PC-9 (cell line): ENCODE data around the gene ATXN1. TPM values are rescaled to one million over a fixed set of nuclear protein-coding genes. Genes with fewer than 3 reads are reported as not detected.

Source experiments
- BruUV-seq: library from RNA; stranded (reverse); fragments of 400-500 nt; replicated peaks from 2 replicates; lab custom pipeline; 2021; lab: Mats Ljungman, UMichigan
- CTCF ChIA-PET: fragments of 300-600 bp; sonication (Branson Sonifier 250); formaldehyde crosslinking; loops from one replicate; lab custom pipeline; 2022; ENCODE audit warnings: antibody characterized with exemption; lab: Charles Lee
- POLR2A ChIA-PET: fragments of 300-600 bp; sonication (Branson Sonifier 250); formaldehyde crosslinking; loops from one replicate; lab custom pipeline; 2022; ENCODE audit warnings: antibody characterized with exemption; ENCODE audit not compliant: unreplicated experiment; lab: Charles Lee
- DNase-seq, 2 experiments: peaks; one replicate each; pipeline versions ENCODE4 v3.0.0 to v3.0.0-alpha.2; 2015 to 2022; ENCODE audit warnings: mixed read lengths in 1 of 2
- H2AFZ ChIP-seq: fragments of 200-600 bp; sonication (generic); 2 replicates; pipeline ENCODE4 v1.8.1; 2017; ENCODE audit warnings: antibody characterized with exemption
- H3F3A ChIP-seq: fragments of 200-600 bp; sonication (generic); 2 replicates; pipeline ENCODE4 v1.8.1; 2017; ENCODE audit warnings: antibody characterized with exemption, mild to moderate bottlenecking, low read depth; ENCODE audit not compliant: insufficient read depth
- H3K27ac ChIP-seq: fragments of 200-600 bp; sonication (generic); 2 replicates; pipeline ENCODE4 v1.6.1; 2016; ENCODE audit warnings: mixed run types
- H3K27me3 ChIP-seq: fragments of 200-600 bp; sonication (generic); 2 replicates; pipeline ENCODE4 v1.6.1; 2016; ENCODE audit warnings: low read depth, mixed run types; ENCODE audit not compliant: insufficient read depth
- H3K36me3 ChIP-seq: fragments of 200-600 bp; sonication (generic); 2 replicates; pipeline ENCODE4 v1.6.1; 2016; ENCODE audit warnings: low read depth, mixed run types
- H3K4me1 ChIP-seq: fragments of 200-600 bp; sonication (generic); replicated peaks from 2 replicates; pipeline ENCODE4 v1.6.1; 2016; ENCODE audit warnings: mixed run types; ENCODE audit not compliant: insufficient read depth
- H3K4me2 ChIP-seq: fragments of 200-600 bp; sonication (generic); 2 replicates; pipeline ENCODE4 v1.6.1; 2017; ENCODE audit warnings: mixed run types
- H3K4me3 ChIP-seq: fragments of 200-600 bp; sonication (generic); 2 replicates; pipeline ENCODE4 v1.6.1; 2016; ENCODE audit warnings: mixed run types
- H3K79me2 ChIP-seq: fragments of 200-600 bp; sonication (generic); 2 replicates; pipeline ENCODE4 v1.6.1; 2017; ENCODE audit warnings: low read depth, mixed run types
- H3K9me2 ChIP-seq: fragments of 200-600 bp; sonication (generic); 2 replicates; pipeline ENCODE4 v1.8.1; 2017; ENCODE audit warnings: mild to moderate bottlenecking; ENCODE audit not compliant: insufficient read depth
- H3K9me3 ChIP-seq: fragments of 200-600 bp; sonication (generic); 2 replicates; pipeline ENCODE4 v1.8.1; 2016; ENCODE audit warnings: low read depth; ENCODE audit not compliant: insufficient read depth
- H4K20me1 ChIP-seq: fragments of 200-600 bp; sonication (generic); 2 replicates; pipeline ENCODE4 v1.8.1; 2017; ENCODE audit not compliant: insufficient read depth
- EZH2 ChIP-seq: fragments of 200-600 bp; sonication (generic); IDR thresholded peaks from 2 replicates; pipeline ENCODE4 v1.8.0; 2017; ENCODE audit warnings: antibody characterized with exemption, low read depth
- intact Hi-C: fragments of 100-400 bp; cut with micrococcal nuclease; formaldehyde crosslinking; loops from one replicate; pipeline ENCODE4 v1.10.0; 2022; ENCODE audit not compliant: unreplicated experiment
- total RNA-seq: library from RNA; stranded (reverse); gene quantifications from 2 replicates; pipeline ENCODE4 v1.2.3, GENCODE V29; 2021
- TF ChIP-seq, protein P1 (sequence below): fragments of 200-600 bp; sonication (generic); conservative IDR thresholded peaks from 2 replicates; pipeline ENCODE4 v1.6.1; 2017; ENCODE audit warnings: mixed run types, antibody characterized with exemption, mild to moderate bottlenecking, moderate library complexity

ATXN1 gene
- total RNA-seq, 1 experiment from 2014 or later: 42.7 TPM

DNA sequence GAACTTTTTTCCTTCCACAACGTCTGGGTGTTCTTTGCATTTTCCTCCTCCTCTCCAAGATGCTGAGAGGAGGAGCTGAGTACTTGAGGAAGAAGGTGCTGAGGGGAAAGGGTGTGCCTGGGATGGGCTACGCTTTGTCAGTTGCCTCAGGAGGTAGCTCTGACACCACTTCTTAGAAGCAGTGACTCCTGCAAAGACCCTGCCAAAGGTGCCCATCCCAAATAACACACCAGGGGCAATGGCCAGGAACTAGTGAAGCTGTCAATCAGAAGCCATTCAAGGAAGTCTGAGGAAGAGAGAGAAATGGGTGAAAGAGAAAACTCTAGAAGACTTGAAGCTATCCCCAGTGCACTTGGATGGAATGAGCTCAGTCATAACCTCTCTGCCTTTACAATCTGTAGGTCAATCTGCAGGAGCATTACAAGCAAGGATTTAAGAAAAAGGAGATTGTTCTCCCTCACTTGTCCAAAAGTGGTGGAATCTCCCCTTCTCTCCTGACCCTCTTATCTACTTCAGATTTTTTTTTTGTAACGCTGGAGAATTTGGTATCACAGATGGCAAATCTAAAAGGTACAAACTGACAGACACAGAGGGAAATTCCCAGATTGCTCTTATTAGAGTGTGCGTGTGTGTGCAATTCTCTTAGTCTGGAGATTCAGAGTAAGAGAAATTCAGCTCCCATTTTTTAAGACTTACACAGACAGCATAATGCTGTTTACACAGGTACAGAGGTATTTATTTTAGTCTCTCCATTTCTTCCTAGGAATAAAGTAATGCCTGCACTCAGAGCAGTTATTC lies 280.3 kb downstream of the ATXN1 start:
- no peaks in the 10 kb centered on the region for H3K9me2 ChIP-seq

DNA sequence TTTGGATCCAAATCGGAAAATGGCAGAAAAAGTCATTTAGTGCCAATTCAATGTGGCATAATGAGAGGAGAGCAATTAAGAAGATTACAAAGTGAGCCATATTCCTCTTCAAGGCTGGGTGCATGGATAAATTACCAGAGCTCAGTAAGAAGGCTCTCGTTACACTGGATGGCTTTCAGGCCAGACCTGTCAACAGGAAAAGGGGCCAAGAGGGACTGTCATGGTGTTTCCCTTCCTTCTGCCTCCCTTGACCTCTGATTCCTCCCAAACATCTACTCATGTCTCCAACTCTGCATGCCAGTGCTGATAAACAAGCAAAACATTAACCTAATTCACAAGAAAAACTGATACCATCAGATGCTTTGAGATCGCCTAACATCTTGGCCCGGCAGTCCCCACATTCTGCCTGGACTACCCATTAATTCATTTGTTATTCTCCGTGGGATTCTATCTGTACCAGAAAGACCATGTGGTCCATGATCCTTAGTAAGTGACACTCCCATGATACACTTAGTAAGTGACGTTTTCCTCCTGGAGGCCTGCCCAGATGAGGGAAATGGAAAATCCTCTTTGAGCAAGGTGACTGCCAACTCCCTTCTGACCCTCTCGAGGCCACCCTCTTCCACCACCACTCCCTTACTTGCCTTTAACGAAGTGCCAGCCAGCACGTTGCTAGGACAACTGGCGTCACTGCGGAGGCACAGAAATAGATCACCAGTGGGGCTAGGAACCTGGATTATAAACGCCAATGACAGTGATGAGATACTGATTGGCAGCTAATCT lies 283.7 kb downstream of the ATXN1 start:
- Histone ChIP-seq H3F3A (no peaks in the 10 kb centered on the region), H3K4me2 (no peak overlapping the region), H4K20me1 (no peaks in the 10 kb centered on the region), H3K4me3 (no peak overlapping the region), H3K9me2 (no peaks in the 10 kb centered on the region), H3K36me3 (0 out of 2 replicates have a peak, but pooled peaks cover 3% of the 10 kb centered on the region), H3K27me3 (no peaks in the 10 kb centered on the region), H2AFZ (no peak overlapping the region), H3K4me1 (peaks cover 6% of the 10 kb centered on the region; the same call in 1 of the 2 replicates), H3K79me2 (no peaks in the 10 kb centered on the region), H3K9me3 (0 out of 2 replicates have a peak, but pooled peaks cover 1% of the 10 kb centered on the region), H3K27ac (no peak overlapping the region)
- intact Hi-C loops: no loop called here
- CTCF ChIA-PET: no interaction called here
- POLR2A ChIA-PET: no interaction called here
- no TSS peak for BruUV-seq
- TF ChIP-seq, protein P1, sequence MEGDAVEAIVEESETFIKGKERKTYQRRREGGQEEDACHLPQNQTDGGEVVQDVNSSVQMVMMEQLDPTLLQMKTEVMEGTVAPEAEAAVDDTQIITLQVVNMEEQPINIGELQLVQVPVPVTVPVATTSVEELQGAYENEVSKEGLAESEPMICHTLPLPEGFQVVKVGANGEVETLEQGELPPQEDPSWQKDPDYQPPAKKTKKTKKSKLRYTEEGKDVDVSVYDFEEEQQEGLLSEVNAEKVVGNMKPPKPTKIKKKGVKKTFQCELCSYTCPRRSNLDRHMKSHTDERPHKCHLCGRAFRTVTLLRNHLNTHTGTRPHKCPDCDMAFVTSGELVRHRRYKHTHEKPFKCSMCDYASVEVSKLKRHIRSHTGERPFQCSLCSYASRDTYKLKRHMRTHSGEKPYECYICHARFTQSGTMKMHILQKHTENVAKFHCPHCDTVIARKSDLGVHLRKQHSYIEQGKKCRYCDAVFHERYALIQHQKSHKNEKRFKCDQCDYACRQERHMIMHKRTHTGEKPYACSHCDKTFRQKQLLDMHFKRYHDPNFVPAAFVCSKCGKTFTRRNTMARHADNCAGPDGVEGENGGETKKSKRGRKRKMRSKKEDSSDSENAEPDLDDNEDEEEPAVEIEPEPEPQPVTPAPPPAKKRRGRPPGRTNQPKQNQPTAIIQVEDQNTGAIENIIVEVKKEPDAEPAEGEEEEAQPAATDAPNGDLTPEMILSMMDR: no peak
- TF ChIP-seq EZH2: no peak
- DNase-seq: no peak

More for the DNA sequence above, 280.3 kb downstream of the ATXN1 start:
- POLR2A ChIA-PET: no interaction called here
- intact Hi-C loops: no loop called here
- H3K79me2 ChIP-seq: no peaks in the 10 kb centered on the region
- H3K9me3 ChIP-seq: 0 out of 2 replicates have a peak, but pooled peaks cover 4% of the 10 kb centered on the region
- H3K36me3 ChIP-seq: peaks cover 3% of the 10 kb centered on the region; the same call in 1 of the 2 replicates
- H2AFZ ChIP-seq: no peak overlapping the region
- H3K27ac ChIP-seq: no peak overlapping the region
- H3F3A ChIP-seq: no peaks in the 10 kb centered on the region
- no peak overlapping the region for H3K4me2 ChIP-seq
- no peaks in the 10 kb centered on the region for H4K20me1 ChIP-seq
- no peaks in the 10 kb centered on the region for H3K4me1 ChIP-seq
- TF ChIP-seq, protein P1: no peak
- no peak for TF ChIP-seq EZH2
- no peak for DNase-seq
- no TSS peak for BruUV-seq
- no peak overlapping the region for H3K4me3 ChIP-seq
- H3K27me3 ChIP-seq: no peaks in the 10 kb centered on the region
- CTCF ChIA-PET: no interaction called here

DNA sequence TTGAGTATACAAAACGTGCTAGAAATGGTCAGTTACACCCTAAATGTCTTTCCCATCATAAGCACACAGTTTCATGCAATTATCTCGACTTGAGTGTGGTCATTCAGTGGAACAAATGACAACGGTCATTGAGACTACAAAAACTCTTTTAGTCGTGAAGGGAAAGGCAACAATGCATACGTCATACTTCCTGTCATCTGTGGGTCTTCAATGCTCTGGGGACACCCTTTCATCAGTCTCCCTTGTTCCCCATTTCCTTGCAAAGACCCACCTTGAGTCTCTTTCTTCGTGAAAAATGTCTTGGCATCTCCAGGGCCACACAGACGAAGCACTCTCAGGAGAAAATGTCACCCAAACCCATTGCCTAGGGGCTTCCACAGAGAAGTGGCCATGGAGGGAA lies 284.4 kb downstream of the ATXN1 start:
- Histone ChIP-seq H3K4me2 (no peak overlapping the region), H3F3A (no peaks in the 10 kb centered on the region), H3K27me3 (no peaks in the 10 kb centered on the region), H3K4me1 (peaks cover 13% of the 10 kb centered on the region; the same call in 1 of the 2 replicates), H2AFZ (no peak overlapping the region), H3K4me3 (no peak overlapping the region), H3K27ac (no peak overlapping the region), H3K9me3 (no peaks in the 10 kb centered on the region), H3K9me2 (no peaks in the 10 kb centered on the region), H4K20me1 (no peaks in the 10 kb centered on the region), H3K79me2 (no peaks in the 10 kb centered on the region), H3K36me3 (0 out of 2 replicates have a peak, but pooled peaks cover 3% of the 10 kb centered on the region)
- no peak for TF ChIP-seq EZH2
- TF ChIP-seq, protein P1: no peak
- intact Hi-C loops: no loop called here
- no TSS peak for BruUV-seq
- ChIA-PET CTCF (no interaction called here), POLR2A (no interaction called here)
- no peak for DNase-seq
